NB4 (cell line): Measurements from ENCODE around the gene NTRK3.

Experiments used
- CTCF ChIP-seq: IDR thresholded peaks from one replicate; pipeline ENCODE4 v1.5.1; 2012; ENCODE audit warnings: low read depth, low read length
- MAX ChIP-seq: IDR thresholded peaks from 2 replicates; pipeline ENCODE4 v1.6.1; 2011; ENCODE audit warnings: low read depth, low read length
- POLR2A ChIP-seq: IDR thresholded peaks from 2 replicates; pipeline ENCODE4 v1.6.1; 2011; ENCODE audit warnings: mild to moderate bottlenecking; ENCODE audit not compliant: insufficient read length; ENCODE audit errors: extremely low read depth

GRCh38 chr15:88174571-88174970, 82.0 kb downstream of the NTRK3 start:
- TF ChIP-seq CTCF (no peak), POLR2A (no peak), MAX (no peak)
